ENCODE data around the gene KRTAP12-1. TPM values are rescaled to one million over a fixed set of nuclear protein-coding genes. Genes with fewer than 3 reads are reported as not detected.
"Not testable (repeated sequence)": the region's sequence is repeated elsewhere in the genome, so short reads cannot be mapped to it uniquely, and the experiment has no call there.

Gene KRTAP12-1
- total and polyA plus RNA-seq, 2 experiments from 2014 or later, result not detected

DNA sequence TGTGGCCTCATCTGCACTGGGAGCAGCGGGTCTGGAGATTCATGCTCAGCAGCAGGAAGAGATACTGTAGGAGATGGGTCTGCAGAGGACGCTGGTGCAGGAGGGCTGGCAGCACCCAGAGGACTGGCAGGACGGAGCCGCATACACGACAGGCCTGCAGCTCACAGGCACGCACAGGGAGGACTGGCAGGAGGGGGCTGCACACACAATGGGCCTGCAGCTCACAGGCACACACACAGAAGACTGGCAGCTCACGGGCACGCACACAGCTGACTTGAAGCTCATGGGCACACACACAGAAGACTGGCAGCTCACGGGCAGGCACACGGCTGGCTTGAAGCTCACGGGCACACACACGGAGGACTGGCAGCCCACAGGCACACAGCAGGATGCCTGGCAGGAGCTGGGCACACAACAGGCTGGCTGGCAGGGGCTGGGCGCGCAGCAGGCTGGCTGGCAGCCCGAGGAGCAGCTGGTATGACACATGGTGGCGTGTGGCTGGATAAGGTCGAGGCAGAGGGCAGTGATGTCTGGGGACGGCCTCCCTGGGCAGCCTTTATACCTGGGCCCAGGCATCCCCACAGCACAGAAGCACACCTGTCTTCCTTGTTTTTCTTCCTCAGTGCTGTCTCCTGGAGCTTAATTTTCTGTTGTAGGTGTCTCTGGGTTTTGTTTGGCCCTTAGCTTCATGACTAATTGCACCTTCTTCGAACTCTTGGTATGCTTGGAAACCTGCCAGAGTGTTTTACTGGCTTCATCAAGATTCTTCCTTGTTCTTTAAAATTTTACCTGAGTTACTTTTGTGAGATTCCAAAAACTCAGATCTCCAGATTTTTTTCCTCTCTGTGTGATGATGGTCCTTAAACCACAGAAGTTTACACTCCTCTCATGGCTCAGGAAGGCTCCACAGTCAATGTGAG lies 15.3 kb downstream of the KRTAP12-1 start, which contains the start of gene KRTAP12-2:
TSS of gene KRTAP12-2 (minus strand) at position 527 of the 920 bp plus-strand sequence. CDS start at position 486, 41 bp downstream.
- Histone ChIP-seq H3K9me2 (replicated peaks; ENCODE audit: insufficient read depth) (no peaks in the 10 kb centered on the region), H3K4me2 (no peak within 1 kb of the TSS), H4K20me1 (ENCODE audit: insufficient read depth, poor library complexity, severe bottlenecking) (no peaks in the 10 kb centered on the region), H2AFZ (no peak within 1 kb of the TSS), H3K4me1 (ENCODE audit: insufficient read depth) (no peaks in the 10 kb centered on the region), H3K27ac (no peak within 1 kb of the TSS), H3K9me3 (ENCODE audit: low read depth) (peaks cover 3% of the 10 kb centered on the region), H3K27me3 (no peaks in the 10 kb centered on the region), H3K36me3 (replicated peaks; ENCODE audit: insufficient read depth, low read depth) (no peaks in the 10 kb centered on the region), H3K4me3 (no peak within 1 kb of the TSS), H3K79me2 (no peaks in the 10 kb centered on the region)
- TF ChIP-seq, protein P1, sequence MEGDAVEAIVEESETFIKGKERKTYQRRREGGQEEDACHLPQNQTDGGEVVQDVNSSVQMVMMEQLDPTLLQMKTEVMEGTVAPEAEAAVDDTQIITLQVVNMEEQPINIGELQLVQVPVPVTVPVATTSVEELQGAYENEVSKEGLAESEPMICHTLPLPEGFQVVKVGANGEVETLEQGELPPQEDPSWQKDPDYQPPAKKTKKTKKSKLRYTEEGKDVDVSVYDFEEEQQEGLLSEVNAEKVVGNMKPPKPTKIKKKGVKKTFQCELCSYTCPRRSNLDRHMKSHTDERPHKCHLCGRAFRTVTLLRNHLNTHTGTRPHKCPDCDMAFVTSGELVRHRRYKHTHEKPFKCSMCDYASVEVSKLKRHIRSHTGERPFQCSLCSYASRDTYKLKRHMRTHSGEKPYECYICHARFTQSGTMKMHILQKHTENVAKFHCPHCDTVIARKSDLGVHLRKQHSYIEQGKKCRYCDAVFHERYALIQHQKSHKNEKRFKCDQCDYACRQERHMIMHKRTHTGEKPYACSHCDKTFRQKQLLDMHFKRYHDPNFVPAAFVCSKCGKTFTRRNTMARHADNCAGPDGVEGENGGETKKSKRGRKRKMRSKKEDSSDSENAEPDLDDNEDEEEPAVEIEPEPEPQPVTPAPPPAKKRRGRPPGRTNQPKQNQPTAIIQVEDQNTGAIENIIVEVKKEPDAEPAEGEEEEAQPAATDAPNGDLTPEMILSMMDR (IDR thresholded peaks at IDR 0.05; ENCODE audit: poor library complexity), result no peak
- no peak for TF ChIP-seq EZH2 (IDR thresholded peaks at IDR 0.05; ENCODE audit: borderline replicate concordance)
- TF ChIP-seq EZH2phosphoT487 (IDR thresholded peaks at IDR 0.05; ENCODE audit: low read depth, severe bottlenecking, unreplicated experiment), result no peak
- WGBS (ENCODE audit: low lambda C conversion rate, missing lambda C conversion rate), result 86% methylated on average over 19 of the region's 19 CpGs
- no peak for DNase-seq (ENCODE audit: low spot score)

DNA sequence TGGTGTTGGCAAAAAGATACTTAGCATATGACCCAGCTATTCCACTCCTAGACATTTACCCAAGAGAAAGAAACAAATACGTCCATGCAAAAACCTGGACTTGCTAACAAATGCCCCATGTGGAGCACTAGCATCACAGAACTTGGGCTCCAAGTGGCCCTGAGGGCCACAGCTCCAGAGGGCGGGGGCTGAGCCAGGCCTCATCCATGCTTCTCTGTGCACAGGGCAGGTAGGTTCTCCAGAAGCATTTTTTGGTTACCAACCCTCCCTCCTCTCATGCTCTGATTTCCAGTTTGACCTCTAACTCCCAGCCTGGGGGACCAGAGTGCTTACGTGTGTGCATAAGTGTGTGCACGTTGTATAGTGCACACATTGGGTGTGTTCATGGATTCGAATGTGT lies 17.3 kb downstream of the KRTAP12-1 start:
- no peaks in the 10 kb centered on the region for H3K36me3 ChIP-seq (replicated peaks; ENCODE audit: insufficient read depth, low read depth)
- no peak overlapping the region for H3K4me2 ChIP-seq
- H3K4me1 ChIP-seq (ENCODE audit: insufficient read depth), result no peaks in the 10 kb centered on the region
- 88% methylated on average over 5 of the region's 5 CpGs for WGBS (ENCODE audit: low lambda C conversion rate, missing lambda C conversion rate)
- TF ChIP-seq, protein P1 (IDR thresholded peaks at IDR 0.05; ENCODE audit: poor library complexity), result no peak
- TF ChIP-seq EZH2 (IDR thresholded peaks at IDR 0.05; ENCODE audit: borderline replicate concordance), result no peak
- TF ChIP-seq EZH2phosphoT487 (IDR thresholded peaks at IDR 0.05; ENCODE audit: low read depth, severe bottlenecking, unreplicated experiment), result no peak
- H3K9me2 ChIP-seq (replicated peaks; ENCODE audit: insufficient read depth), result no peaks in the 10 kb centered on the region
- no peaks in the 10 kb centered on the region for H3K79me2 ChIP-seq
- no peaks in the 10 kb centered on the region for H3K9me3 ChIP-seq (ENCODE audit: low read depth)
- no peak overlapping the region for H3K27ac ChIP-seq
- DNase-seq (ENCODE audit: low spot score), result no peak
- H3K4me3 ChIP-seq, result no peak overlapping the region
- H2AFZ ChIP-seq, result no peak overlapping the region
- H4K20me1 ChIP-seq (ENCODE audit: insufficient read depth, poor library complexity, severe bottlenecking), result no peaks in the 10 kb centered on the region
- H3K27me3 ChIP-seq, result no peaks in the 10 kb centered on the region

DNA sequence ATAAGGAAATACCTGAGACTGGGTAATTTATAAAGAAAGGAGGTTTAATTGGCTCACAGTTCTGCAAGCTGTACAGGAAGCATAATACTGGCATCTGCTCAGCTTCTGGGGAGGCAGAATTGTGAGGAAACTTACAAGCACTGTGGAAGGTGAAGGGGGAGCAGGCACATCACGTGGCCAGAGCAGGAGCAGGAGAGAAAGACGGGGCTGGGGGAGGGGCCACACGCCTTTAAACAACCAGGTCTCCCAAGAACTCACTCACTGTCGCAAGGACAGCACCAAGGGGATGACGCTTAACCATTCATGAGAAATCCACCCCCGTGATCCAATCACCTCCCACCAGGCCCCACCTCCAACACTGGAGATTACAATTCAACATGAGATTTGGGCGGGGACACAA lies 20.4 kb downstream of the KRTAP12-1 start:
- 72% methylated on average over 7 of the region's 7 CpGs for WGBS (ENCODE audit: low lambda C conversion rate, missing lambda C conversion rate)
- not testable (repeated sequence) for H2AFZ ChIP-seq; H3K9me3 ChIP-seq (ENCODE audit: low read depth); H3K79me2 ChIP-seq; DNase-seq (ENCODE audit: low spot score); H3K4me1 ChIP-seq (ENCODE audit: insufficient read depth); H3K9me2 ChIP-seq (replicated peaks; ENCODE audit: insufficient read depth); H3K4me3 ChIP-seq; H4K20me1 ChIP-seq (ENCODE audit: insufficient read depth, poor library complexity, severe bottlenecking); H3K36me3 ChIP-seq (replicated peaks; ENCODE audit: insufficient read depth, low read depth); H3K4me2 ChIP-seq; H3K27me3 ChIP-seq; H3K27ac ChIP-seq

DNA sequence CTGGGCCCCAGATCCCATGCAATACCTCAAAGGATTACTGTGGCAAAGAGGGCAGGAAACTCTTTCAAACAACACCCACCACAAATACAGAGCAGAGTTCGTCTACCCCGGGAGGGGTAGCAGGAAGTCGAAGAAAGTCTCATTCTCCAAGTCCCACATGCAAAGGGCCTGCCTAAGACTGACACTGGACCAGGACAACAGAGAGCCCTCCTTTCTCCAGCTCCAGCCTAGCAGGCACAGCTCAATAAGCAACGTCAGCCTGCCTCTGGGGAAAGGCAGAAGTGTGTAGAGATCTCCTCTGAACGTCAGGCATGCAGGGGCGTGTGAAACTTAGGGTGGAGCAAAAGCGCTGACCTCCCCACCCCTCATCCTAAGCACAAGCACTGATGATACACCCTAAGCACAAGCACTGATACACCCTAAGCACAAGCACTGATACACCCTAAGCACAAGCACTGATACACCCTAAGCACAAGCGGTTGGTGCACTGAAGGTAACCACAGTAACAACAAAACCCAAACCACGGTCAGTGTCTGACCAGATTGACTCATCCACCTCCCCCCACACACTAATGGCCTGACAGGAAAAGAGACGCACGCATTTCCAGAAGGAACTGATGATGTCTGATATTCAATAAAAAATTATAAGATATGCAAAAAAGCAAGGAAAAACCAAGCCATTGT lies 22.9 kb downstream of the KRTAP12-1 start:
- no peak overlapping the region for H2AFZ ChIP-seq
- no peaks in the 10 kb centered on the region for H3K4me1 ChIP-seq (ENCODE audit: insufficient read depth)
- H3K27ac ChIP-seq, result no peak overlapping the region
- no peaks in the 10 kb centered on the region for H3K9me3 ChIP-seq (ENCODE audit: low read depth)
- no peaks in the 10 kb centered on the region for H3K79me2 ChIP-seq
- H3K4me2 ChIP-seq, result no peak overlapping the region
- no peak for TF ChIP-seq EZH2 (IDR thresholded peaks at IDR 0.05; ENCODE audit: borderline replicate concordance)
- TF ChIP-seq, protein P1 (IDR thresholded peaks at IDR 0.05; ENCODE audit: poor library complexity), result no peak
- TF ChIP-seq EZH2phosphoT487 (IDR thresholded peaks at IDR 0.05; ENCODE audit: low read depth, severe bottlenecking, unreplicated experiment), result no peak
- H3K4me3 ChIP-seq, result no peak overlapping the region
- no peak for DNase-seq (ENCODE audit: low spot score)
- no peaks in the 10 kb centered on the region for H3K36me3 ChIP-seq (replicated peaks; ENCODE audit: insufficient read depth, low read depth)
- no peaks in the 10 kb centered on the region for H3K27me3 ChIP-seq
- no peaks in the 10 kb centered on the region for H3K9me2 ChIP-seq (replicated peaks; ENCODE audit: insufficient read depth)
- no peaks in the 10 kb centered on the region for H4K20me1 ChIP-seq (ENCODE audit: insufficient read depth, poor library complexity, severe bottlenecking)
- 71% methylated on average over 11 of the region's 11 CpGs for WGBS (ENCODE audit: low lambda C conversion rate, missing lambda C conversion rate)
